Sigmoid colon (tissue), 7 donors: Measurements from ENCODE around the gene FMO2. TPM values are rescaled to one million over a fixed set of nuclear protein-coding genes. Genes with fewer than 3 reads are reported as not detected.

Experiments used
- DNase-seq: peaks from one replicate; pipeline ENCODE4 v3.0.0-alpha.2; 2019
- H3K27ac ChIP-seq, 4 donors: fragments of 200-600 bp; sonication (generic); one replicate each; pipeline ENCODE4 v1.5.1; 2016 to 2019; ENCODE audit warnings: mild to moderate bottlenecking in 1 of 4
- H3K27me3 ChIP-seq, 3 donors: fragments of 200-600 bp; sonication (generic); one replicate each; pipeline ENCODE4 v1.5.1; 2019; ENCODE audit warnings: mild to moderate bottlenecking in 1 of 3
- H3K36me3 ChIP-seq, 4 donors: fragments of 200-600 bp; sonication (generic); one replicate each; pipeline ENCODE4 v1.5.1; 2016 to 2019
- H3K4me1 ChIP-seq, 4 donors: fragments of 200-600 bp; sonication (generic); one replicate each; pipeline ENCODE4 v1.5.1; 2017 to 2019
- H3K4me3 ChIP-seq, 4 donors: fragments of 200-600 bp; sonication (generic); one replicate each; pipeline ENCODE4 v1.5.1; 2017 to 2019; ENCODE audit warnings: mild to moderate bottlenecking in 2 of 4, moderate library complexity in 1 of 4
- H3K9me3 ChIP-seq, 4 donors: fragments of 200-600 bp in 3 of 4; sonication (generic) in 3 of 4; one replicate each; pipeline versions ENCODE4 v1.5.1 to v1.6.1; 2013 to 2019
- EP300 ChIP-seq, 4 donors: sonication (generic); formaldehyde crosslinking; IDR thresholded peaks; one replicate each; pipeline ENCODE4 v1.6.1; 2017; ENCODE audit warnings: antibody characterized with exemption in 4 of 4
- POLR2A ChIP-seq, 2 donors: fragments of 450-650 bp; IDR thresholded peaks; one replicate each; pipeline ENCODE4 v1.6.1; 2016; ENCODE audit warnings: antibody characterized with exemption in 2 of 2, mild to moderate bottlenecking in 2 of 2, moderate library complexity in 2 of 2
- POLR2AphosphoS5 ChIP-seq, 4 donors: sonication (generic); formaldehyde crosslinking; IDR thresholded peaks; one replicate each; pipeline ENCODE4 v1.6.1; 2017; ENCODE audit warnings: antibody characterized with exemption in 4 of 4
- WGBS, 2 donors: extraction: QIAGEN DNeasy Blood & Tissue Kit; methylation state at CpG; one replicate each; pipeline ENCODE4 v1.1.7; 2013; 5-methylcytosine and 5-hydroxymethylcytosine counted together
- intact Hi-C: fragments of 100-400 bp; cut with DNase I; formaldehyde crosslinking; loops from one replicate; pipeline ENCODE4 v1.15.1; 2023
- polyA plus RNA-seq, 3 donors: library from polyadenylated mRNA; stranded (reverse); fragments of 200-250 nt; gene quantifications; one replicate each; pipeline ENCODE4 v1.2.3, GENCODE V29; 2013
- total RNA-seq, 4 donors: library from RNA; depleted of rRNA; stranded (reverse); fragments of >200 nt; gene quantifications; one replicate each; pipeline ENCODE4 v1.1.0, GENCODE V29; 2016
- TF ChIP-seq, protein P1 (sequence below), 4 experiments: fragments of 450-650 bp in 3 of 4; fragments of 200-600 bp in 1 of 4; IDR thresholded peaks; one replicate each; pipeline ENCODE4 v1.5.1; 2016 to 2019; ENCODE audit warnings: antibody characterized with exemption in 4 of 4, mild to moderate bottlenecking in 3 of 4, moderate library complexity in 2 of 4
- donor health status: healthy with polysubstance abuse.
- donor health status: Bipolar disorder and iron deficiency.
- donor health status: healthy.

FMO2 gene
- total and polyA plus RNA-seq, 7 donors: 0.23 to 35.1 (median 4.2) TPM

DNA sequence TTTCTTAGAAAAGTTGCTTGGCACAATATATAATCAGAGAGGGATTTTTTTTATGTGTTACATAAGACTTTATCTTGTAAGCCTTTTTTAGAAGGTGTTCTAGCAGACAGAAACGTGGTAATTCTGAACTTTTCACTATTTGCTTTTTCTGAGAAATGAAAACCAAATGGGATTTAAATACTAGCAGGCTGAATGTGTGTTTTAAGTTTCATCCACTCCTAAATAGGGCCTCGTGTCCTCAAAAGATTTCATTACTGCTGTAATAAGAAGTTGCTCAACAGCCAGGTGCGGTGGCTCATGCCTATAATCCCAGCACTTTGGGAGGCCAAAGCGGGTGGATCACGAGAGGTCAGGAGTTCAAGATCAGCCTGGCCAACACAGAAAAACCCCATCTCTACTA is 44.7 kb upstream of the FMO2 start:
- peaks cover 0 to 26% (median 11%) of the 10 kb centered on the region in 4 donors for H3K4me1 ChIP-seq

DNA sequence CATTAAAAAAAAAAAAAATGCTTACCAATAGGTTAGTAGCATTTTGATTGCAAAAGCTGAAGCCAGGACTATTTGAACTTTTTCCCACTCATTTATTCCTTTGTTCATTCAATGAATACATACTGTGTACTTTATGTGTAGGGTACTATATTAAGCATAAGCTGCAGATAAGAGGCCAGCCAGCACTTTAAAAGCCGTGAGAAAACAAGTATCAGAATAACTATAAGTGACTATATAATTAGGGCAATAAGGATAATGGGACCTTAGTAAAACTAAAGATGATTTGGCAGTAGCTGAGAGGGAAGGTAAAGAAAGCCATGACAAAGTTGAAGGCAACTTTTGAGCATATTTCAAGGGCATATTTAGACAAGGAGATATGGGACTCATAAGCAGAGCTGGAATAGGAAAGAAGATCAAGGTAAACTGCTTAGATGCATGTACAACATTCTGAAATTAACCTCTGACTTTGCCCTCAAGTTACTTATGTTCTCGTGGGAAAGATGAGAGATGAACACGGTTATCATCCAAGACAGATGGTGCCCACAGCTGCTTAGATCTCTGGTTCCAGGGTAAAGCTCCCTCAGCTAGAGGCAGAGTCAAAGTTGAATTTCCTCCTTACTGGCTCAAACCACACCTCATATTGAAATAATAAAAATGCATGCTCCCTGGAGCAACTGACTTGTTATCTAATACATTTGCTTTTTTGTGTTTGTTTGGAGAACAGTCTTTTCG is 44.0 kb upstream of the FMO2 start:
- 17 to 51% methylated on average over 4 of the region's 4 CpGs for WGBS, 2 donors
- Histone ChIP-seq H3K36me3 (no peaks in the 10 kb centered on the region), H3K27me3 (no peaks in the 10 kb centered on the region), H3K4me3 (no peak overlapping the region), H3K9me3 (no peaks in the 10 kb centered on the region), H3K27ac (peak overlapping the region; percentile 63 to 81 (median 68)), H3K4me1 (peaks cover 0 to 26% (median 11%) of the 10 kb centered on the region in 4 donors)
- intact Hi-C loops: no loop called here
- DNase-seq: no peak
- TF ChIP-seq POLR2A (IDR thresholded peaks at IDR 0.05) (no peak), EP300 (IDR thresholded peaks at IDR 0.05) (no peak), POLR2AphosphoS5 (IDR thresholded peaks at IDR 0.05) (no peak)
- TF ChIP-seq, protein P1, sequence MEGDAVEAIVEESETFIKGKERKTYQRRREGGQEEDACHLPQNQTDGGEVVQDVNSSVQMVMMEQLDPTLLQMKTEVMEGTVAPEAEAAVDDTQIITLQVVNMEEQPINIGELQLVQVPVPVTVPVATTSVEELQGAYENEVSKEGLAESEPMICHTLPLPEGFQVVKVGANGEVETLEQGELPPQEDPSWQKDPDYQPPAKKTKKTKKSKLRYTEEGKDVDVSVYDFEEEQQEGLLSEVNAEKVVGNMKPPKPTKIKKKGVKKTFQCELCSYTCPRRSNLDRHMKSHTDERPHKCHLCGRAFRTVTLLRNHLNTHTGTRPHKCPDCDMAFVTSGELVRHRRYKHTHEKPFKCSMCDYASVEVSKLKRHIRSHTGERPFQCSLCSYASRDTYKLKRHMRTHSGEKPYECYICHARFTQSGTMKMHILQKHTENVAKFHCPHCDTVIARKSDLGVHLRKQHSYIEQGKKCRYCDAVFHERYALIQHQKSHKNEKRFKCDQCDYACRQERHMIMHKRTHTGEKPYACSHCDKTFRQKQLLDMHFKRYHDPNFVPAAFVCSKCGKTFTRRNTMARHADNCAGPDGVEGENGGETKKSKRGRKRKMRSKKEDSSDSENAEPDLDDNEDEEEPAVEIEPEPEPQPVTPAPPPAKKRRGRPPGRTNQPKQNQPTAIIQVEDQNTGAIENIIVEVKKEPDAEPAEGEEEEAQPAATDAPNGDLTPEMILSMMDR (IDR thresholded peaks at IDR 0.05): no peak

More for the DNA sequence above, 44.7 kb upstream of the FMO2 start:
- Histone ChIP-seq H3K9me3 (no peaks in the 10 kb centered on the region), H3K4me3 (no peak overlapping the region), H3K27me3 (no peaks in the 10 kb centered on the region), H3K36me3 (no peaks in the 10 kb centered on the region), H3K27ac (peak overlapping the region; percentile 63 to 81 (median 68))
- TF ChIP-seq POLR2A (IDR thresholded peaks at IDR 0.05) (no peak), EP300 (IDR thresholded peaks at IDR 0.05) (no peak), POLR2AphosphoS5 (IDR thresholded peaks at IDR 0.05) (no peak)
- TF ChIP-seq, protein P1 (IDR thresholded peaks at IDR 0.05): no peak
- 61 to 76% methylated on average over 5 of the region's 5 CpGs for WGBS, 2 donors
- DNase-seq: peak; percentile 70
- intact Hi-C loops: no loop called here

DNA sequence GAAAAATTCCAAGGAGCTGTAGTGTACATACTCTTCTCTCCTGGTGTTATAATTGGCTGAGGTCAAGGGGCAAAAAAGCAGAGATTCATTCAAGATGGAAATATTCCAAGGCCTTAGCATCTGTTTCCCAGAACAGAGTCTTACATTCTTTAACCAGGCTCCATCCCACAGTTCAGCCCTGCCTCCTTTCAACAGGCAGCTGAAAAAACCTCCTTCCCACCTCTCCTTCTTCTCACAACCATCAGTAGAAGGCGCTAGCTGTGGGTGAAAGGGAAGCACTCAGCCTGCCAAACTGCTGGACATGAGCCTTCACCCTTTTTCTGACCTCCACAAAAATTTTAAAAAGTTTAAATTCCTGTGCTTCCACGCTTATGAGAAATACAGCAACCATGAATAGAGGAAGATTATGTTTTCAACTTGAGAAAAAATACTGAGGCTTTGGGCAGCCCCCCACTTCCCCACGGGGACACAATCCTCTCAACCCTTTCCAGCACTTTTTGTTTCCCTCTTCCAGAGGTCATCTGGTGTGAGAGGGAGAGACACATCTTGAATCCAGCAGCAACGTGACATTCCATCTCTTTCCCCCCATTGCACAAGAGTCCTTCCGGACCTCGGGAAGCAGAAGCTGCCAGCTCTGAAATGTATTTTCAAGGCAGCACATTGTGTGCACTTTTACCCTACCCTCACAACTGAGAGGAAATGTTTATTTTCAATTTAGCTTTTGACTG is 43.2 kb upstream of the FMO2 start:
- H3K4me3 ChIP-seq: no peak overlapping the region
- H3K36me3 ChIP-seq: no peaks in the 10 kb centered on the region
- TF ChIP-seq, protein P1 (IDR thresholded peaks at IDR 0.05): no peak
- TF ChIP-seq EP300 (IDR thresholded peaks at IDR 0.05) (no peak), POLR2AphosphoS5 (IDR thresholded peaks at IDR 0.05) (peak; percentile 46 to 69 (median 64)), POLR2A (IDR thresholded peaks at IDR 0.05) (no peak)
- peak overlapping the region; percentile 63 to 81 (median 68) for H3K27ac ChIP-seq
- H3K9me3 ChIP-seq: no peaks in the 10 kb centered on the region
- H3K27me3 ChIP-seq: no peaks in the 10 kb centered on the region
- H3K4me1 ChIP-seq: peaks cover 0 to 26% (median 11%) of the 10 kb centered on the region in 4 donors
- 39 to 63% methylated on average over 6 of the region's 6 CpGs for WGBS, 2 donors
- DNase-seq: peak; percentile 86
- intact Hi-C loops: no loop called here

DNA sequence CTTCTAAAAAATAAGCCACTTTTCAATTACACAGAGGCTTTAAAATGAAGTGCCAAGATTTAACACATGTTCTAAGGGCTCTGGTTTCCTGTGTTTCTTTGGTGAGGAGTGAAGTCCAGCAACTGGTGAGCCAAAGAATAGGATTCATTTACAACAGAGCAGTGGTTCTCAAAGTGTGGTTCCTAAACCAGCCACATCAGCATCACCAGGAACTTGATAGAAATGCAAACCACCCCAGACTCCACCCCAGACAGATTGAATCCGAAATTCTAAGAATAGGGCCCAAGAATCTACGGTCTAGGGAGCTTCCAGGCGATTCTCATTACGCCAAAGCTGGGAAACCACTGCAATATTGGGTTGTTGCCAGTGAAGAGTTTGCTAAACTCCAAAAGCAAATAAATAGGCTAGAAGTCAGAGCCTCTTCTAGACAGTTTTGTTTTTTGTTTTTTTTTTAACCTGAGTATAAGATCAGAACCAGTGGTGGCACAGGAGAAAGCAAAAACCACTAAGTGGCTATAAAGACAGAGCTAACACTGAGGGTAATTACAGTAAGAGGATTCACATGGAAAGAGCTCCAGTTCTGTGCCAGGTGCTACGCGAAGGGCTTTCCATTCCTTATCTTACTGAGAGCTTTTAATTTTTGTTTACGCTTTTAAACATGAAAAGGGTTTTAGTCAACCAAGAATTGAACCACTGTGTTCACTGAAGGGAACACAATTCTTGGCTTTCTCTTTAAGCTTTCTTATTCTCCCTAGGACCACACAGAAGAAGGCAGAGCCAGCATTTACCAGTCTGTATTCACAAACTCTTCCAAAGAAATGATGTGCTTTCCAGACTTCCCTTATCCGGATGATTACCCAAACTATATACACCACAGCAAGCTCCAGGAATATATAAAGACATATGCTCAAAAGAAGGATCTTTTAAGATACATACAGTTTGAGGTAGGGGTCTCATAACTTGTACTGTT is 42.4 kb upstream of the FMO2 start:
- Histone ChIP-seq H3K27ac (peak overlapping the region; percentile 63 to 81 (median 68)), H3K4me3 (no peak overlapping the region), H3K36me3 (no peaks in the 10 kb centered on the region), H3K27me3 (no peaks in the 10 kb centered on the region), H3K4me1 (peaks cover 0 to 26% (median 11%) of the 10 kb centered on the region in 4 donors), H3K9me3 (no peaks in the 10 kb centered on the region)
- DNase-seq: peak; percentile 75
- intact Hi-C loops: no loop called here
- WGBS, 2 donors: 21 to 53% methylated on average over 8 of the region's 8 CpGs
- TF ChIP-seq POLR2A (IDR thresholded peaks at IDR 0.05): no peak
- TF ChIP-seq, protein P1 (IDR thresholded peaks at IDR 0.05): no peak
- no peak for TF ChIP-seq EP300 (IDR thresholded peaks at IDR 0.05)
- no peak for TF ChIP-seq POLR2AphosphoS5 (IDR thresholded peaks at IDR 0.05)
